GM18867 (cell line): ENCODE results near the gene KRTAP12-2.
"Not testable (repeated sequence)": the region's sequence is repeated elsewhere in the genome, so short reads cannot be mapped to it uniquely, and the experiment has no call there.

Experiments
- ATAC-seq: cut with Tn5 transposase; IDR thresholded peaks from one replicate; pipeline ENCODE4 v1.9.1; 2021; ENCODE audit warnings: mild to moderate bottlenecking, moderate library complexity; ENCODE audit not compliant: unreplicated experiment

Gene KRTAP12-2

GRCh38 chr21:44632067-44632466, 34.7 kb downstream of the KRTAP12-2 start:
- no peak for ATAC-seq

GRCh38 chr21:44630440-44630839, 36.3 kb downstream of the KRTAP12-2 start:
- ATAC-seq, result no peak

- ATAC-seq, result no peak
Measured at GRCh38 chr21:44628707-44629391, 37.9 kb downstream of the KRTAP12-2 start.

GRCh38 chr21:44627831-44628233, 38.9 kb downstream of the KRTAP12-2 start:
- ATAC-seq, result not testable (repeated sequence)

- not testable (repeated sequence) for ATAC-seq
Measured at GRCh38 chr21:44627181-44627822, 39.4 kb downstream of the KRTAP12-2 start.

- no peak for ATAC-seq
Measured at GRCh38 chr21:44626673-44627143, 40.0 kb downstream of the KRTAP12-2 start, which contains the start of gene KRTAP10-9. KRTAP10-9 (plus strand) TSS chr21:44627093; CDS start chr21:44627172, 79 bp downstream.

- no peak for ATAC-seq
Measured at GRCh38 chr21:44626262-44626661, 40.5 kb downstream of the KRTAP12-2 start.

- no peak for ATAC-seq
Measured at GRCh38 chr21:44625756-44626155, 41.0 kb downstream of the KRTAP12-2 start.

- ATAC-seq, result no peak
Measured at GRCh38 chr21:44623575-44623974, 43.2 kb downstream of the KRTAP12-2 start.

- ATAC-seq, result no peak
Measured at GRCh38 chr21:44619886-44620285, 46.8 kb downstream of the KRTAP12-2 start.

GRCh38 chr21:44618909-44619308, 47.8 kb downstream of the KRTAP12-2 start:
- ATAC-seq, result no peak

- no peak for ATAC-seq
Measured at GRCh38 chr21:44618504-44618903, 48.2 kb downstream of the KRTAP12-2 start.

- ATAC-seq, result no peak
Measured at GRCh38 chr21:44617071-44617501, 49.6 kb downstream of the KRTAP12-2 start.

- ATAC-seq, result no peak
Measured at GRCh38 chr21:44616591-44616926, 50.2 kb downstream of the KRTAP12-2 start.
